IPS DF 4.7 (cell line): ENCODE measurements around the gene TAS1R3.

Experiments used
- DNase-seq: peaks from one replicate; pipeline ENCODE4 v3.0.0-alpha.2; 2013; ENCODE audit warnings: low spot score; ENCODE audit errors: extremely low read depth

Gene TAS1R3

DNA sequence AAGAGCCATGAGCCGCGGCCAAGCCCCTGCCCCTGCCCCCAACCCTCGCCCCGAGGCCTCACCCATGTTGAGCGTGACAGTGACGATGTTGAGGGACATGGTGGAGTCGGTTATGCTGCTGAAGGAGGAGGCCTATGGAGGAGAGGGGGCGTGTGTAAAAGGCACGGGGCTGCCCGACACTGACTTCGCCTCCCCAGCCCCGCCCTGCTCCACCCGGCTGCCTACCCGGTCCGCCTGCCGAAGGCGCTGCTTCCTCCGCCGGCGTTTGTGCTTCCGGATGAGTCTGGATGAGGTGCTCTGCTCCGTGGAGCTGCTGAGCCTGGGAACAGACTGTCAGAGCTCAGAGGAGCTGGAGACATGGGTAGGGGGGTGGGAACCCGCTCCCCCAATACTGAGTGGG is 9.1 kb downstream of the TAS1R3 start:
- DNase-seq: no peak

DNA sequence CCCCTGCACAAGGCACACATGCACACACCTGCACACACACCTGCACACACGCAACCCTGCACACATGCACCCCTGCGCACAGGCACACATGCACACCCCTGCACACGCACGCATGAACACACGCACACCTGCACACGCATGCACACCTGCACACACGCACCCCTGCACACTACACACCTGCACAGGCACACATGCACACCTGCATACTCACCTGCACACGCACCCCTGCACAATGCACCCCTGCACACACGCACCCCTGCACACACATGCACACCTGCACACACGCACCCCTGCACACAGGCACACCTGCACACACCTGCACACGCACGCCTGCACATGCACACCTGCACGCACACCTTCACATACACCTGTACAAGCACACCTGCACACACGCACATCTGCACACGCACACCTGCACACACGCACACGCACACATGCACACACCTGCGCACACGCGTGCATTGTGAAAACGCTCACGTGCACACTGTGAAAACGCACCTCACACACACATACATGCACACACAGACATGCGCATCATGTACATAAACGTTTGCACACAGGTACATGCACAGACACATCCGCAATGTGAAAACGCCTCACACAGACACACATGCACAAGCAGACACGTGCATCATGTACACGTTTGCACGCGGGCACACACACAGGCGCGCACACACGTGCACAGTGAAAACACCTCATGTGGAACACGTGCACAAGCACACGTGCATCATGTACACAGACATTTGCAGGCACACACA is 9.9 kb downstream of the TAS1R3 start:
- no peak for DNase-seq

DNA sequence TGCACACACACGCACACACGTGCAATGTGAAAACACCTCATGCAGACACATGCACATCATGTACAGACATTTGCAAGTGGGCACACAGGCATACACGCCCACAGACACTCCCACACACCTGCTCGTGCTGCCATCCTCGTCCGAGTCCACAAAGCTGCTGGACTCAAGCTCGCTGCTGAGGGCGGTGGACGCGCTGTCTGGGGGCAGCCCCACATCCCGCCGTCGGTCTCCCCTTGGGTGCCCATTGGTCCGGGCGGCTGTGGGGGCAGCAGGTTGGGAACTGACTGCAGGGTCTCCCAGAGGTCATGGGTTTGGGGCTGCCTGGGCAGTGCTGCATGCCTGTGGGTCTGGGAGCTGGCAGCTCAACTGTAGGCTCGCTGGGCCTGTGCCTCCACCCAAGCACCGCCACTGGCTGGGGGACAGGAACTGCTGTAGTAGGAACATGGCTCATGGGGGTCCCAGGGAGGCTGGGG is 10.5 kb downstream of the TAS1R3 start:
- DNase-seq: no peak

DNA sequence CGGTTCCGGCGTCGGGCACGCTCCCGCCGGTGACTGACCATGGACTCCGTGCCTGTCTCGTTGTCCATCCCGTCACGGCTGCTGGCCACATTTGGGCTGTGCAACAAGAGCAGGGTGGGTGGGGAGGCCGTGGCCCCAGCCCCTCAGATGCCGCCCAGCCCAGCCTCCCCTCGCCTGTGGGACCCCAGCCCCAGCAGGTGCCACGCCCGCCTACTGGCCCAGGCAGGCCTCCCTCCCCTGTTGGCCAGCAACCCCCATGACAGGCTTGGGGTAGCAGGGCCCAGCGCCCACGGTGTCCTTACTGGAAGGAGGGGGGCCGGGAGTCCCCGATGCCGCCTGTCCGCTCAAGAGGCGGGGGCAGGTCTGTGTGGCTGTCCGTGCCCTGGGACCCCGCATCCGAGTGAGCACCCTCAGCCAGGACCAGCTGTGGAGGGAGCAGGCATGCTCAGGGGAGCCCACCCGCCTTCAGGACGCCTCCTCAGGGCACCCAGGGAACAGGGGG is 11.0 kb downstream of the TAS1R3 start:
- DNase-seq: no peak

DNA sequence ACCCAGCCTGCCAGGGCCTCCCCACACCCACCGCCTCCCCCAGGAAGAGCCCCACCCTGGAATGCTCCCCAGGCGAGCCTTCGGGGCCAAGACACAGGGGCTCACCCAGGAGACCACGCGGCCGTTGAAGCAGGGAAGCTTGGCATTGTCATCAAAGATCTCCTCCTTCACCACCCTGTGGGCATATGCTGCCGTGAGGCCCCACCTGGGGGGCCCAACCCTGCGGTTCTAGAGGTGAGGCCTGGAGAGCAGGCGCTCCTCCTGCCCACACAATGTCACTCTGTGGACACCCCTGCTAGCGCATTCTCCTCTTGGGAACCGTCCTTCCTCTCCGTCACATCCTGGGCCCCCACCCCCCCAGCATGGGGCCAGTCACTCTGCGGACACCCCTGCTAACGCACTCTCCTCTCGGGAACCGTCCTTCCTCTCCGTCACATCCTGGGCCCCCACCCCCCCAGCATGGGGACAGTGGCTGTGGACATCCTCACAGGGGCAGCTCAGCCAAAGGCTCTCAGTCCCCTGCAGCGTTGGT is 11.6 kb downstream of the TAS1R3 start:
- no peak for DNase-seq

DNA sequence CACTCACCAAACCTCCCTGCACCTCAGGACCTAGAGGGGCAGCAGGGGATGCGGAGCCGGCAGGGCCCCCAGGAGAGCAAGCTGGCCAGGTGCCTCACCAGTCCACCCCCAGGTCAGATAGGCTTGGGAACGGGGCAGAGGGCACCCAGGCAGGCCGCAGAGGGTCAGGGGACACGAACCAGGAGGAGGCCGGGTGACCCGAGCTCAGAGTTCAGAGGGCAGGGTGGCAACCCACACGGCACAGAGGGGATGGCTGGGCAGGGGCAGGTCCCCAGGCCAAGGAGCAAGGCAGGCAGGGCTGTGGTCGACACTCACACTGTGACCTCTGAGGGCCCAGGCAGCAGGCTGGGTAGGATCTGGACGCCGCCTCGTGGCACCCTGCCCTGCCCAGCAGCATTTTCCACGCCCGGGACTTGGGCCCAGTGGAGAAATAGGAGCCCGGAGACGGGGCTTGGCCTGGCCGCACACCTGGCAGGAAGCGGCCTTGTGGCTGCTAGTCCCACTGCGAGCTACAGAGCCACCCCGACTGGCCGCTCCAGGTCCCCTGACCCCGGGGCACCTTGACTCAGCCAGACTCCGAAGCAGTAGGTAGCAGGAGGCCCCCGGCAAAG is 12.8 kb downstream of the TAS1R3 start:
- DNase-seq: no peak

DNA sequence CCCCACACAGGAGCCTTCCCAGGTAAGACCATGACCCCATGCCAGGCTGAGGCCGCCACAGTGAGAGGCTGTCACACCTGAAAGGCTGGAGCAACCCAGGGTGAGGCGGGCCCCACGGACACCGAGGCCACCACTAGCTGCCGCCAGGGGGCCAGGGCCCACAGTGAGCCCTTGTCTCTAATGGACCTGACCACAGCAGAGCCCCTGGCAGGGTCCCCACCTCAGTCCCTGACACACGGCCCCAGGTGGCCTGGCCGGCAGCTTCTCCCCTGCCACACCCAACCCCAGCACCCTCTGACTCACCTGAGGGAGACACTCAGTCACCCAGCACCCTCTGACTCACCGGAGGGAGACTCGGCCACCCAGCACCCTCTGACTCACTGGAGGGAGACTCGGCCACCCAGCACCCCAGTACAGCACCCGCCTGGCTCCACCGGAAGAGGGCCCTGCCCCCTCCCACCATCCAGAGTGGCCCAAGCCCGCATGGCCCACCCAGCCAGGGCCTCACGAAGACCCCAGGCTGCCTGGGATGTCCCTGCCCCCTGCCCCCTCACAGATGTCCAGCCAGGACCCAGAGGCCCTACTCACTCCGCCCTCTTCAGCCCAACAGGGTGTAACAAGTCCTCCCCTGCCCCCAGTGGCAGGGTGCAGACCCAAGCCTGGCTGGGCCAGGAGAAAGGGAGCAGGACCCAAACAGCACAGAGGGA is 13.7 kb downstream of the TAS1R3 start:
- no peak for DNase-seq

DNA sequence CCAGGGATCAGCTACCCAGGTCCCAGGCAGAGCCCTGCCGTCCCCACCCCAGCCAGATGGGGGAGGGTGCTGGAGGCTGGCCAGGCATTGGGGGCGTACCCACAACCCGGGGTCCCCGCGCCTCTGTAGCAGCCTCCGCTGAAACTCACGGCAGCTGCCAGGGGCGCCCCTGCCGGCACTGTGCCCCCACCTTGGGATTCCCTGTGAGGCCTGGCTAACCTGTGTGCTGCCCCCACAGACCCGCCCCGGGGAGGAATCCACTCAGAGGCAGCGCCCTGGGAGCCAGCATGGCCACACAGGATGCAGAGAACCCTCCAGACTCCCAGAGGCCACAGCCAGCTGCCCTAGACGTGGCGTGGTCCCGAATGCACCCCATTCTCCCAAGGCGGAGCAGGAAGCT is 14.3 kb downstream of the TAS1R3 start:
- no peak for DNase-seq

DNA sequence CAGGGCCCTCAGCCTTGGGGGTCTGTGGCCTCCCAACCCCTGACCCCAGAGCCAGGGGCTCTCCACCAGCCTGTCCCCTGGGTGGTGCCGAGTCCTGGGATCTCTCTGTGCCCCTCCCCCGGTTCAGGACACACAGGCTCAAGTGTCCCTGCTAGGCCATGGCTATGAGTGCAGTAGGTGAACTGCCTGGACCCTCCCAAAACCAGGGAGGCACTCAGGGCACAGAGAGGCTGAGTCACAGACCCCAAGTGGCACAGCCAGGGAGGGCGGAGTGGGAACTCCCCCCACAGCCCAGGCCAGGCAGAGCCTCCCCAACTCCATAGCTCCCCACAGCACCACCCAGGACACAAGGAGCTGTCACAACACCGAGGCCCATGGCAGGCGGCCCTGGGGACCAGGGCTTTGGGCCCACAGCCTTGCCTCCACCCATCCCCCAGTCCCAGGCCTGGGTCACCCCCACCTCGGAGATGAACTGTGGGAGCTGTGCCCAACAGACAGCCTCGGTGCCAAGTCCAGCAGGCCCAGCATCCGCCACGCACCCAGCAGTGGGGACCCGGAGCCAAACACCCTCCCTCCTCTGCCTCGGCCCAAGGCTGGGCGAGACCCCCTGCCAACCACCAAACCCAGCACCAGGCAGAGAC is 14.9 kb downstream of the TAS1R3 start:
- no peak for DNase-seq

DNA sequence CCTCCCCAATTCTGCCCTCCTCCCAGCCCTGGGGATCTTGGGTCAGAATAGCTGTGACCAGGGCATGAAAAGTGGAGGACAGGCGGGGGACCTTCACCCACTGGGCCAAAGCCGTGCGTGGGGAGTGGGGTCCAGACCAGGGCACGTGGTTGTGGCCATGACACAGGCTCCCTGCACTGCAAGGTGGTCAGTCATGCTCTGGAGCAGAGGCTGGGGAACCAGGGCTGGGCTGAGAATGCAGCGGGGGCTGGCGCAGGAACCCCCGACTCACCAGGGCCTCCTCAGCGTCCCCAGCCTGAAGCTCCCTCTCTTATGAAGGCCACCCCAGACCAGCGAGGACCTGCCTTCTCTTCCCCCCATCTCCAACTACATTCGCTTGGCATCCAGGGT is 15.4 kb downstream of the TAS1R3 start:
- no peak for DNase-seq

DNA sequence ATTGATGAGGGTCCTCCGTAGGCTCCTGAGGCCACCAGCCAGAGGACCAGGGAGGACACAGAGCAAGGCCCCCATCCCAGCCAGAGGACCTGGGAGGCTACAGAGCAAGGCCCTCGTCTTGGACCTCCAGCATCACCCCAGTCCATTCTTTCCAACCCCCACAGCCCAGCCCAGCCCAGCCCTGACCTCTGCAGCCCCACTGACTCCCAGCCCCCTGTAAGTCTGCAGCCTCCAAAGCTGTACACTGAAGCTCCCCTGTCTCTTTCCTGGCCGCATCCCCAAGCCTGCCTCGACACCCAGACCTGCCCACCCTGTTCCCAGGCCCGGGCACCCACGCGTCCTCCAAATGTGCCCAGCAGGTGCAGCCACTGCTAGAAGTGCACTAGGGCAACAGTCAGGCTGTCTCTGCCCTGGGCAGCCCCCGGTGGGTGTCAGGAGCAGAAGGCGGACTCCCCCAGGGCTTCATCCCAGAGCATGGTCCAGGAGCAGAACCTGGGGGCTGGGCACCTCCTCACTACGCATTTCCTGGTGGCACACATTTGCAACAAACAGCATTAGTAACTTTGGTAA is 16.0 kb downstream of the TAS1R3 start:
- no peak for DNase-seq

DNA sequence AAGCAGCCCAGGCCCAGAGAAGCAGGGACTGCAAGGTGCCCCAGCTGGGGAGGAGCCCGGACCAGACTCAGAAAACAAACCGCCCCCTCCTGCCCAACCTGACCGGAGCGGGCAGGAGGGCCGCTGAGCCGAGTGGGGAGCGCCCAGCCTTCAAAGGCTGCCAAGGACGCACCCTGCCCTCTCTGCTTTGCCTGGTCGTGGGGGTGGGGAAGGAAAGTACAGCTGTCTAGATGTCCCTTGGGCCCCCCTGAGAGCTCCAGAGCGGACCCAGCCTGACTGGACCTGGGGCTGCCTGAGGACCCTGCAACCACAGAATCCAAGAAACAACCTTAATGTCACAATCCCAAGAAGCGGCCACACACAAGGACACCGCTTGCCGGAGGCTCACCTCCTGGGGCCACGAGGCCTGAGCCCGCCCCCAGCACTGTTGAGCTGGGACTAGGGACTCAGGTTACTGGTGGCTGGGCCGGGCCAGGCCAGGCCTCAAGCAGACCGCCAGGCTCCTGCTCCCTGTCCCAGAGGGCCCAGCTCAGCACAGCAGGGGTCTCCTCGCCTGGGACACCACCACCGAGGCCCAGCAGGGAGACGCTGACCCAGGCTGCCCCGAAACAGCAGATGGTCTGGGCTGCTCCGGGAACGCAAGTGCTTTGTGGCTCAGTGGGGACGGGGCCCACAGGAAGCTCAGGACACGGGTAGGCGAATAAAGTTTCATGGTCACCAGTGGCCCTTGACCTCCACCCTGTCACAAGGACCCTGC is 16.8 kb downstream of the TAS1R3 start:
- no peak for DNase-seq

DNA sequence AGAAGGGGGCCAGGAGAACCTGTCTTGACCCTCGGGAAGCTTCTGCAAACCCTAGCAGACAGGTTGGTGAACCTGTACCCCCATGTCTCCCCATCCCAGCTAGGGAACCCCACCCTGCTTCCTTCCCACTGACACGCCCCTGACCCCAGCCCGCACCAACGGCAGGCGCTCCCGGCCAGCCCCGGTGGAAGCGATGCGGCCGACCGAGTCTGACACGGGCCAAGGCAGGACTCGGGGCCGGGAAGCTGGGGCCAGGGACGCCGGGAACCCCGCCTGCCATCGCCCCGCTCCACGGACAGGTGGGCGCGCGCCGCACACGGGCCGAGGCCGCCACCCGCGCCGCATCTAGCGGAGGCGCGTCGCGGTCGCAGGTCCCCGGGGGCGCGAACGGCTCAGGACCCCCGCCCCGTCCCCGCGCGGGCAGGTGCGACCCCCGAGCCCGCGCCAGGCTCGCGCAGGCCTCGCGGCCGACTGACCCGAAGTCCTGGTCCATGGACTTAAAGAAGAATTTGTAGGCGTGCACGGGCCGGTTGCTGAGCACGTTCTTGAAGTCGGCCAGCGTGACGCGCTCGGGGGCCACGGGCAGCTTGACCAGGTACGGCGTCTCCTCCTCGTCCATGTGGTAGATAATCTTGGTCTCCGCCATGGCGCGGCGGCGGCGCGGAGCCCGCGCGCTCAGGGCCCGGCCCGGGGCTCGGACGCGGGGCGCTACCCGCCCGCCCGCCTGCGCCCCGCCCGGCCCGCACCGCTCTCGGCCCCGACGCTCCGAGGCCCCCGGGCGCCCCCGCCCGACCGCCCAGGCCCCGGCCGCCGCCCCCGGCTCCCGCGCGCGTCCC is 17.6 kb downstream of the TAS1R3 start:
- no peak for DNase-seq

DNA sequence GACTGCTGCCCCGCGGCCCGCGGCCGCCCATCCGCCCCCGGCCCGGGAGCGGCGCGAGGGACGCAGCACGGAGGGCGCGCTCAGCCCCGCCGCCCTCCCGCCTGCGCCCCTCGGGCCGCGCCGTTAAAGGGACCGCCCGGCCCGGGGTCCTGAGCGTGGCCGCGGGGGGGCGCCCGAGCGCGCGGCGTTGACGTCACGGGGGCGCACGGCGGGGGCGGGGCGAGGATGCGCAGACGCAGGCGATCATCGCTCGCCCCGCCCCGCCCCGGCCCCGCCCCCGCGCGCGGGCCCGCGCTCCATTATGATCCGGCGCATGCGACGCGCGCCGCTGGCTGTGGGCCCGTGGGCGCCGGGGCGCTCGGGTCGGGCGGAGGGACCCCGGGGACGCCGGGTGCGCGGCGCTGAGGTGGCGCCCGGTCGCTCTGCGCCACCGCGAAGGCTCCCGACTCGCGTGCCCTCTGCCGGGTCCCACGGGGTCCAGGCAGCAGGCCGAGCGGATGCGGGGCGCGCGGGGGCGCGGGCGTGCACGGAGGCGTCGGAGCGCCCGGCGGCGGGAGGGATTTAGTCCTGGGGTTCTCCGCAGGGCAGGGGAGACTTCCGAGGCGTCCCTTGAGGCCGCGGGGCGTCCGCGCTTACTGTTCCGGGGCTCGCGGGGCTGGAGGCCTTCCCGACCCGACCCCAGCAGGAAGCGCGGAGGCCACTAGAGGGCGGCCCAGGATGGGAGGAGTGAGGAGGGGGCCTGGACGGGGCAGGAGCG is 18.4 kb downstream of the TAS1R3 start, which contains the start of gene DVL1:
Gene DVL1 (minus strand): TSS at position 163 of the 757 bp plus-strand sequence. CDS start 353 bp downstream, outside the sequence.
- DNase-seq: no peak

DNA sequence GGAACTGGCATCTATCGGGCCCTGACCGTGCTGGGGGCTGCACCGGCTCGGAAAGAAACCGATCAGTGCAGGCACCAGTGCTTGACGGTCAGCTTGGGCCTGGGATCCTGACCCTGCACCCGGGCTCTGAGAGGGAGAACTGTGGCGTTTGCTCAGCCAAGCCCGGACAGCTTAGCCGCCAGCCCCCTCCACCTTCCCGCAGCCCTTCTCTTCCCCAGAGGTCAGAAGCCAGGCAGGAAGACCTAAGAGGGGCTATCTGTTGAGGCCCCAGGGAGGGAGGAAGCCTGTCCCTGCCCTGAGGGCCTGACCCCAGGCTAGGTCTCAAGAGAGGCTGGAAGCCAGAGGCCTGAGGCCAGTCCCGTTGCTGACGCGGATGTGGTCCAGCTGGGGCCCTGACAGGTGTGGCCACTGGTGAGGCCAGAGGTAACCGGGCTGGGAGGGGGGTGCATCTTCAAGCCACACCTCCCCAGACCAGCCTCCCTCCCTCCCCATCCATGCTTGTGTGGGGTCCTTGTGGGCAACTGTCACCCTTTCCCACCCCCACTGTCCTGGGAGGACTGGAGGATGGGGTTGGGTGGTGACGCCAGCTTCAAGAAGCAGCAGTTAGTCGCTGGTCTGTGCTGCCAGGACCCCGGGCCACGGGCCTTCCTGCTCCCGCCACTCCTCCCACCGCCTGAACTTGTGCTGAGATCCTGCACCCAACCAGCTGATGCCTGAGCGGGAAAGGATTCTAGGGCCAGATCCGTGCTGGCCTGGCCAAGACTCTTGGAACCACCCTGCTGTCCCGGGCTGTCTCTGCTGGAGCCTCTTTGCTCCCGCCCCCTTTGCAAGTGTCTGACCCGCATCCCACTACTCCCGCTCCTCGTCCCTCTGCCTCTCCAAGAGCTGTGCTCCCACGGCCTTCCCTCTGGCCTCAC is 20.7 kb downstream of the TAS1R3 start:
- no peak for DNase-seq

DNA sequence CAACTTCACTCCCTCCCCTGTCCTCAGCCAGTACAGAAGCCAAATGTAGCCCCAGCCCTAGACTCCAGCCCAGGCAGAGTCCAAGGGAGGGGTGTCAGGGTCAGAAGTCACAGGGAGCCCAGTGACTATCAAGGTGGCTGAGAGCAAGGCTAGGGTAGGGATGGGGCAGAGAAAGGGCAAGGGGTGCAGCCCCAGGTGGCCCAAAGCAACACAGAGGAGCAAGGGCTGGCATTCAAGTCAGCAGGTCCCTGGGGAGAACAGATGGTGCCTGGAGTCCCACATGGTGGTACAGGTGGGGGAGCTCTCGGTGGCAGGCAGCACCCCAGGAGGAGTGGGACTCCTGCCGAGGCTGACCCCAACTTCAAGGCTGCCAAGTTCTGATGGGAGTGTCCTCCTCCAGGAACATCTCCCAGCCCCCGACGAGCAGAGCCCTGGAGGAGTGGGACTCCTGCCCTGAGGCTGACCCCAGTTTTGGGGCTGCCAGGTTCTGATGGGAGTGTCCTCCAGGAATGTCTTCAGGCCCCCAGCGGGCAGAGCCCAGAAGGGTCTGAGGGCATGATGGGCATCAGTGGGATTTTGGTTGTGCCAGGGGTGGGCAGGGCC is 21.8 kb downstream of the TAS1R3 start:
- DNase-seq: no peak
